NCI-H1417 treated with DMSO at 0.1 percent for 48 hours (cell line): ENCODE measurements around the gene TTLL13.
"Not testable (repeated sequence)": the region's sequence is repeated elsewhere in the genome, so short reads cannot be mapped to it uniquely, and the experiment has no call there.

ENCODE experiments used
- DNase-seq: peaks from one replicate; lab custom pipeline; 2025; lab: John Stamatoyannopoulos, UW

The TTLL13 gene

GRCh38 chr15:90287101-90287500 is 37.7 kb downstream of the TTLL13 start:
- no peak for DNase-seq

GRCh38 chr15:90287946-90288345 is 38.6 kb downstream of the TTLL13 start:
- DNase-seq, result no peak

- no peak for DNase-seq
Measured at GRCh38 chr15:90291679-90292356, 42.5 kb downstream of the TTLL13 start.

GRCh38 chr15:90293040-90293810 is 43.9 kb downstream of the TTLL13 start:
- peak; percentile 61 for DNase-seq

GRCh38 chr15:90294159-90294558 is 44.8 kb downstream of the TTLL13 start:
- no peak for DNase-seq

- no peak for DNase-seq
Measured at GRCh38 chr15:90294601-90295269, 45.4 kb downstream of the TTLL13 start.

GRCh38 chr15:90295270-90295648 is 45.9 kb downstream of the TTLL13 start:
- no peak for DNase-seq

GRCh38 chr15:90296316-90296884 is 47.0 kb downstream of the TTLL13 start:
- not testable (repeated sequence) for DNase-seq

- no peak for DNase-seq
Measured at GRCh38 chr15:90297021-90297420, 47.7 kb downstream of the TTLL13 start.

GRCh38 chr15:90300541-90300940 is 51.2 kb downstream of the TTLL13 start:
- DNase-seq, result no peak

- DNase-seq, result no peak
Measured at GRCh38 chr15:90300988-90301706, 51.8 kb downstream of the TTLL13 start.

- DNase-seq, result no peak
Measured at GRCh38 chr15:90301707-90302300, 52.4 kb downstream of the TTLL13 start.

- not testable (repeated sequence) for DNase-seq
Measured at GRCh38 chr15:90305355-90305754, 56.0 kb downstream of the TTLL13 start.

- no peak for DNase-seq
Measured at GRCh38 chr15:90305932-90306331, 56.6 kb downstream of the TTLL13 start.

GRCh38 chr15:90306560-90306959 is 57.2 kb downstream of the TTLL13 start:
- DNase-seq, result no peak

GRCh38 chr15:90307661-90308060 is 58.3 kb downstream of the TTLL13 start:
- DNase-seq, result no peak

- DNase-seq, result no peak
Measured at GRCh38 chr15:90309020-90309419, 59.7 kb downstream of the TTLL13 start.
